Right lobe of liver (tissue), 4 donors: ENCODE results near the gene SLC7A9.

ENCODE experiments used
- POLR2A ChIP-seq: fragments of 450-650 bp; IDR thresholded peaks from one replicate; pipeline ENCODE4 v1.6.1; 2017; ENCODE audit warnings: antibody characterized with exemption, mild to moderate bottlenecking
- TF ChIP-seq, protein P1 (sequence below), 4 donors: fragments of 200-600 bp in 3 of 4; fragments of 450-650 bp in 1 of 4; IDR thresholded peaks; one replicate each; pipeline versions ENCODE4 v1.5.1 to v1.8.0; 2016 to 2022; ENCODE audit warnings: antibody characterized with exemption in 4 of 4, mild to moderate bottlenecking in 2 of 4
- donor health status: DM: no; HTN: no; CAD: no.
- donor health status: DM: no; HTN: no; CAD: no.
- donor health status: DM: no; HTN: yes; CAD: no.

DNA sequence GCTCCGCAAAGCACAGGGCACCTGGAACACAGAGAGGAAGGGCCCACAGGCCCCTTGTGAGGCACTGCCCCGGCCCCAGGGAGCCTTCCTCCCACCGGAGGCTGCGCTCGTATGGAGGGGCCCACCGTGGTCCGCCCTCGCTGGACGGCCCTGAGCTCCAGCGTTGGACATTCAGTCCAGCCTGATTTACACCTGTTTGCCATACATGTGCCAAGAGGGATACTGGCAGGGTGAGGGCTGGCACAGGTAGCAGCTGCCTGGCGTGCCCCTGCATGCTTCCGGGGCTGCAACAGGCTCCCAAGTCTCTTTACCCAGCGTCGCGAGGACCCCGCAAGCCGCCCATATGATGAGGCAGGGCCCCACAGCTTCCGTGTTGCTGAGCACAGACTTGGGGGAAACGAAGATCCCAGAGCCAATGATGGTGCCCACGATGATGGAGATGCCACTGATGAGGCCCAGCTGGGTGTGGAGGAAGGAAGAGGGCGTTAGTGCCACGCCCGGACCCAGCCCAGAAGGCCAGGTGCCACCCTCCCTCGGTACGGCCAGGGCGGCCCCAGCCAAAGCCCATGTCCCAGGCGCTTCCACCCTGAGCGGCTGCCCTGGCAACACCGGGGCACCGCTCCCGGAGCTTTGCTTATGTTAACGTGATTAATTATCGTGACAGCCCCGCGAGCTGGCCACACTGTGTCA is 5.1 kb downstream of the SLC7A9 start:
- TF ChIP-seq, protein P1, sequence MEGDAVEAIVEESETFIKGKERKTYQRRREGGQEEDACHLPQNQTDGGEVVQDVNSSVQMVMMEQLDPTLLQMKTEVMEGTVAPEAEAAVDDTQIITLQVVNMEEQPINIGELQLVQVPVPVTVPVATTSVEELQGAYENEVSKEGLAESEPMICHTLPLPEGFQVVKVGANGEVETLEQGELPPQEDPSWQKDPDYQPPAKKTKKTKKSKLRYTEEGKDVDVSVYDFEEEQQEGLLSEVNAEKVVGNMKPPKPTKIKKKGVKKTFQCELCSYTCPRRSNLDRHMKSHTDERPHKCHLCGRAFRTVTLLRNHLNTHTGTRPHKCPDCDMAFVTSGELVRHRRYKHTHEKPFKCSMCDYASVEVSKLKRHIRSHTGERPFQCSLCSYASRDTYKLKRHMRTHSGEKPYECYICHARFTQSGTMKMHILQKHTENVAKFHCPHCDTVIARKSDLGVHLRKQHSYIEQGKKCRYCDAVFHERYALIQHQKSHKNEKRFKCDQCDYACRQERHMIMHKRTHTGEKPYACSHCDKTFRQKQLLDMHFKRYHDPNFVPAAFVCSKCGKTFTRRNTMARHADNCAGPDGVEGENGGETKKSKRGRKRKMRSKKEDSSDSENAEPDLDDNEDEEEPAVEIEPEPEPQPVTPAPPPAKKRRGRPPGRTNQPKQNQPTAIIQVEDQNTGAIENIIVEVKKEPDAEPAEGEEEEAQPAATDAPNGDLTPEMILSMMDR (IDR thresholded peaks at IDR 0.05) = no peak
- no peak for TF ChIP-seq POLR2A
